PC-9 (cell line): ENCODE measurements around the gene FFAR3.

Experiments
- CTCF ChIP-seq: fragments of 200-600 bp; sonication (generic); conservative IDR thresholded peaks from 2 replicates; pipeline ENCODE4 v1.6.1; 2017; ENCODE audit warnings: mixed run types, antibody characterized with exemption, mild to moderate bottlenecking, moderate library complexity
- EZH2 ChIP-seq: fragments of 200-600 bp; sonication (generic); IDR thresholded peaks from 2 replicates; pipeline ENCODE4 v1.8.0; 2017; ENCODE audit warnings: antibody characterized with exemption, low read depth

GRCh38 chr19:35408284-35409171 lies 50.3 kb downstream of the FFAR3 start:
- TF ChIP-seq CTCF (no peak), EZH2 (no peak)
